HG02884 (cell line): ENCODE results near the gene STXBP4.

Source experiments
- ATAC-seq: cut with Tn5 transposase; IDR thresholded peaks from one replicate; pipeline ENCODE4 v1.9.1; 2021; ENCODE audit warnings: mild to moderate bottlenecking, moderate library complexity; ENCODE audit not compliant: unreplicated experiment

The STXBP4 gene

GRCh38 chr17:55163408-55163807 is 194.8 kb downstream of the STXBP4 start:
- ATAC-seq, result no peak

GRCh38 chr17:55166506-55166905 is 197.9 kb downstream of the STXBP4 start:
- no peak for ATAC-seq

- no peak for ATAC-seq
These were observed 198.6 kb downstream of the STXBP4 start for GRCh38 chr17:55167024-55167725.

- peak; percentile 85 for ATAC-seq
These were observed 200.6 kb downstream of the STXBP4 start for GRCh38 chr17:55168958-55169687.

DNA sequence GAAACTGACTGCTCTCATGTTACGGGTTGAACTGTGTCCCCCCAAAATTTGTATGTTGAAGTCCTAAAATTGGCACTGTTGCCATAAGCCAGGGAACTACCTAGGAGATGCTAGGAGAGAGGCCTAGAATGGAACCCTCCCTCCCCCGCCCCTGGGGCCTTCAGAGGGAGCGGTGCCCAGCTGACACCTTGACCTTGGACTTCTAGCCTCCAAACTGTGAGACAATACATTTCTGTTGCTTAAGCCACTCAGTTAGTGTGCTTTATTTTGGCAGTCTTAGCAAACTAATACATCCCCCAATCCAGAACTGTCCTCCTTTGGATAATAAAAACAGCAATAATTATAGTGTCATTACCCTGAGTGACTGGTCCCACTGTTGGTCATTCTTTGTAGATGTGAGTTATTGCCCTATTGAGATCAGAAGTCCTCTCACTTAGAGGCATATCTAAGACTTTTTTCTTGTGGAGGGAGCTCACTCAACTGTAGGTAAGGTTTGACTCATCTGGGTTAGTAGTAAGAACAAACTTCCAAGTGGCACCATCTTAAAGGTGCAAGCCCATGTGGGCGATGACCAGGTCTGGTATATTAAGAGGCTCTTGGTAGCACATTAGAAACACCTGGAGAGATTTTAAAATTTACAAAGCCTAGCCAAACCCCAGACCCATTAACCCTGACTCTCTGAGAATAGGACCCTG is 203.2 kb downstream of the STXBP4 start:
- ATAC-seq, result peak; percentile 35

- no peak for ATAC-seq
These were observed 204.0 kb downstream of the STXBP4 start for GRCh38 chr17:55172612-55173011.

GRCh38 chr17:55174133-55174532 is 205.6 kb downstream of the STXBP4 start:
- ATAC-seq, result no peak

- no peak for ATAC-seq
These were observed 207.3 kb downstream of the STXBP4 start for GRCh38 chr17:55175788-55176427.

- no peak for ATAC-seq
These were observed 208.7 kb downstream of the STXBP4 start for GRCh38 chr17:55177159-55177854.

- no peak for ATAC-seq
These were observed 209.3 kb downstream of the STXBP4 start for GRCh38 chr17:55177855-55178217.

DNA sequence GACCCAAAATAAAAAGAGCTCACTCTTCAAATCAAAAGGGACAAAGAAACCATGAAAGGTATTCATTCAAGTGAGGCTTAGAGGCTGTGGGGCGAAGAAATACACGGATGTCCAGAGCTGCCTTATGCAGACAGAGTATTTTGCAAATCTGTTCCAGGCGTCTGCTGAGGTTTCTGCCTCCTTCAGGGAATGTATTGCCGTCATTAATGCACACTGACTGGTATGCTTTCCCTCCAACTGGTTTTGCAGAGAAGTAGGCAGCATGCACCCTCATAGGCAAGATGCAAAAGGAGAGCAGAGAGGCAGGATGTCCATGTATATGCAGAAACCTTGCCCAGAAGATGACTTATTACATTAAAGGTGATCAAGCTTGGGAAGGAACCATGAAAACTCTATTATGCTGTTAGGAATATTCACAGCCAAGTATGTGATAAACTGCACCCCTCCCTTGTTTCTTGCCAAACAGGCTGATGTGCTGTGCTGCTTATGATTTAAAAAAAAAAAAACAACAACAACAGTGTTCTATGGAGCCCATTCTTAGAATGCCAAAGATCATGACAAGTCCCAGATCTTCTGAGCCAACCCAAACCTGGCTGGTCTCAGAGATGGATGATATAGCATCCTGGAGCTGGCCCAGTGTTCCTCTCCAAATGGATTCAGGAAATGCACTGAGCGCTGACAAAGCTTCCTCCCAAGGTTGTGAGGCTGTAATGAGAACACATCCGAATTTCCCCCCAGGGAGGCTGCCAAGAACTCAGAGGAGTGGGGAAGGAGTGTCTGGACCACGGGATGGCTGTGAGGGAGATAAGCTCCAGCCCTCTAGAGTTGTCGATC is 218.6 kb downstream of the STXBP4 start:
- ATAC-seq, result no peak

- ATAC-seq, result peak; percentile 66
These were observed 222.2 kb downstream of the STXBP4 start for GRCh38 chr17:55190748-55191147.

DNA sequence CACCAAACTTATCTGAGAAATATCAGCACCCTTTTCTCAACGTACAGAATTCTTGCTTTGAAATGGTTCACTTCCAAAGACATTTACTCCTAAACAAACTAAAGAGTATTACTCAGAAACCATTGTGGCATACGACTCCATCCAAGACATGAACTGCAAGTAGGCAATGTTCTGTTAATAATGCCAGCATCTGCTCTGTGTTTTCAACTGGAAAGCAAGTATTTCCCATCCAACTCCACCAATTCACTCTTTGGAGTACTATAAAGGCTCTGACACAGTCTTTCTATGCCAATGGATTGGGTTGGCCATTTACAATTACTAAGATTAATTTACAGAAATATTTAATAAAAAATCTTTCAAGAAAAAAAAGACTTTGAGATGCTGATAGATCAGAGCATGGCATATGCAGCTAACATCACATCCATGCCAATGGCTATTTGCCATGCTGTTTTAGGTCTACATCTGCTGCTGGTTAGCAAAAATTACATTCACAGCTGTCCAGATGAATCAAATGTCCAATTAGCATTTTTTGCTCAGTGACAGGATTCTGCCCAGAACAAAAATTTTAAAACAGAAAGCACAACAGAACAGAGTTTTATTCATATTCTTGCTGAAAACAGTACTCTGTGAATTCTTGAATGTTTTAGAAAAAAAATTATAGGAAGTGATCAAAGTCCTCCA is 230.3 kb downstream of the STXBP4 start:
- ATAC-seq, result no peak

- no peak for ATAC-seq
These were observed 232.3 kb downstream of the STXBP4 start for GRCh38 chr17:55200904-55201303.

DNA sequence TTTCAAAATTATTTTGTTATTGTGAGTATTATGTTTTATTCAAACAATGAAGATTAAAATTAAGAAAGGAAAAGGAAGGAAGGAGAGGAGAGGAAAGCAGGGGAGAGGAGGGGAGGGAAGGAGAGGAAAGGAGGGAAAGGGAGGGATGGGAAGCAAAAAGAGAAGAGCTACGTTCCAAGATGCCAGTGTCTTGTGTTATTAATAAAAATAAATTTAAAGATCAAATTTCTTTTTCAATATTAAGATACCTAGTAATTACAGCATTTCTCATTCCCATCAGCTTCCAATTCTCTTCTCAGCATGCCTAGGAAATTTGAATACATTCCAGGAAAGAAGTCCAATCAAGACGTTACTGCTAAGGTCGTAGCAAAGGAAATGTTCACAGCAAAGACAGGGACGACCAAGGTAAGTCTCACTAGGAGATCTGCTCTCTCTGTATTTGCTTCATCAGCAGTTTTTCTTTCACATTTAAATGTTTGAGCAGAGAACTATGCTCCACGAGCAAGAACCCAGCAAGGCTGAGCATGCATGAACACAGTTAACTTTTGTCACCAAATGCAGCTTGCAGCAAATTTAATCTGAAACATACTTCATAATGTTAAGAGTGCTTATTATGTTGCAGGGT is 232.9 kb downstream of the STXBP4 start:
- ATAC-seq, result no peak

DNA sequence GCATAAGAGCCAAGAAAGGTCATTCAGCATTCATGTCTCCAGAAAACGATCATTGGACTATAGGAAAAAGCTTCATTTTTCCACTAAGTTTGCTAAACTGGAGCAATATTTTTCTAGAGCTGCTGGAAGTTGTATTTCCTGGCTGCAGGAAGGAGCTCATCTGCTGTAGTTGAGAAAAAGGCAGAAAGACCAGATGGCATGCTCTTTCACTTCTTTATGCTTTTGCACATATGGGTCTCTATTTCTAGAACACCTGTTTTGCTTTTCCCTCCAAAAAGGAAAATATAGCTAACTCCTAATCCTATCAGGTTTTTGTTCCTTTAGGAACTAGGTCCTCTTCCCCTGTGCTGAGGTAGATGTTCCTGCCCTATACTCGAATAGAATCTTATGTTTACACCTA is 234.3 kb downstream of the STXBP4 start:
- ATAC-seq, result no peak

DNA sequence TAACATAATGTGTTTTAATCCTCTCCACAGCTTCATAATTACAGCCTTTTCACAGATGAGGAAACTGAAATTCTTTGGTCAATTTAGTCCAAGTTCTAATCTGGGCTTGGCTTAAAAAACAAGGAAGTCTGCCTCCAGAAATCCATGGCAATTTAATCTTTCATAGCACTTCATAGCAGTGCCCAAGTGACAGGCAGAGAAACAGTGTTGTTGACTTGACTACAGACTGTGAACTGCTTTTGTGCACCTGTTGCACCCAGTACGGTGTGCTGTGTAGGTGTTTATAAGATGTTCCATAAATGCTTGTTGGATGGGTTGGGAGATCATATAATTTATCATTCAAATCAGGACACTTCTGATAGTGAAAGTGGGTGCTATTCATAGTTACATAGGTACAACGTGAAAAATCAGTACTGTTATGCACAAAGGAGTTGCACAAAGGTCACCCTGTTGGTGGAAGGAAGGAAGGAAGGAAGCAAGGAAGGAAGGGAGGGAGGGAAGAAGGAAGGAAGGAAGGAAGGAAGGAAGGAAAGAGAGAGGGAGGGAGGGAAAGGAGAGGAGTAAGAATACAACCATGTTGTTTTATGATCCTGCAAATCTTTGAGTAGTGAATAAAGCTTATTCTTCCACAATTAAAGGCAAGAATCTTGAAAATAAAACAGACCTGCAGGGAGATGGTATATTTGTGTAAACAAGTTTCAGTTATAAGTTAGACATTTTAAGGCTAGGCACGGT is 239.7 kb downstream of the STXBP4 start:
- ATAC-seq, result no peak

DNA sequence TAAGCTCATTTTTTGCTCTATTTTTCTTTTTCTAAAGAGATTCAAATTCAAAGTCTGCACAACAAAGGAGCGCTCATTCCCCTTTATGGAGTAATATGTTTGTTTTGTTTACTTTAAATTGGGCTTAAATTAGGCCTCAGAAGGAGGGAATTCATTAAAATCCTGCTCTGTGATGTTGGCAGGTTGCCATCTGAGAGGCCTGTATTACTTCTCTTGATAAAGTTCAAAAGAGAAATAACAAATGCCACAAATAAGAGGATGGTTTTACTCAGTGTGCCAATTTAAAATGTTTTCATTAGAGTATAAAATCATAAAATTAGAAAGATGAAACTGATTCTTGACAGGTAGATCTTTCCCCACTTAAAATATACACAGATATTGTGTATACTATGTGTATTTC is 241.7 kb downstream of the STXBP4 start:
- no peak for ATAC-seq
